Tibial nerve (tissue), 4 donors: Measurements from ENCODE around the gene VSTM2L.

Experiments used
- CTCF ChIP-seq, 5 experiments: fragments of 200-600 bp in 3 of 5; fragments of 450-650 bp in 2 of 5; sonication (generic) in 3 of 5; IDR thresholded peaks; one replicate each; pipeline ENCODE4 v1.5.1; 2016 to 2019; ENCODE audit warnings: antibody characterized with exemption in 5 of 5, mild to moderate bottlenecking in 3 of 5, moderate library complexity in 2 of 5
- EP300 ChIP-seq, 2 donors: sonication (generic); formaldehyde crosslinking; IDR thresholded peaks; one replicate each; pipeline ENCODE4 v1.6.1; 2017; ENCODE audit warnings: antibody characterized with exemption in 2 of 2, mild to moderate bottlenecking in 1 of 2
- POLR2A ChIP-seq, 2 donors: fragments of 450-650 bp; IDR thresholded peaks; one replicate each; pipeline ENCODE4 v1.6.1; 2017; ENCODE audit warnings: antibody characterized with exemption in 2 of 2, mild to moderate bottlenecking in 2 of 2, moderate library complexity in 2 of 2

- no peak for TF ChIP-seq POLR2A (IDR thresholded peaks at IDR 0.05)
- TF ChIP-seq CTCF (IDR thresholded peaks at IDR 0.05): no peak
- no peak for TF ChIP-seq EP300 (IDR thresholded peaks at IDR 0.05)
Measured at GRCh38 chr20:37885042-37885441, 17.9 kb upstream of the VSTM2L start.
